Pancreas (tissue), 10 donors: ENCODE measurements around the gene RNF34. TPM values are rescaled to one million over a fixed set of nuclear protein-coding genes. Genes with fewer than 3 reads are reported as not detected.
A peak's percentile ranks its signal among the peaks of the same experiment; 100 is the strongest.

Experiments used
- ATAC-seq, 4 donors: fragments of 200-7000 bp; cut with Tn5 transposase; one replicate each; pipeline versions ENCODE4 v1.8.0 to v1.9.1; 2020; ENCODE audit warnings: mild to moderate bottlenecking in 4 of 4, moderate library complexity in 4 of 4
- DNase-seq, 6 donors: peaks; one replicate each; pipeline ENCODE4 v3.0.0-alpha.2; 2020
- FAIRE-seq: peaks from 2 replicates; lab custom pipeline; 2012; peaks lifted over from hg19 to GRCh38; lab: Jason Lieb, UNC
- H3K27ac ChIP-seq, 4 donors: fragments of 200-600 bp; sonication (generic); 1 replicate in 3 of 4; 2 replicates in 1 of 4; pipeline versions ENCODE4 v1.5.0 to v1.8.0; 2020
- H3K27me3 ChIP-seq, 4 donors: fragments of 200-600 bp; one replicate each; pipeline ENCODE4 v1.8.0; 2021
- H3K36me3 ChIP-seq, 3 donors: fragments of 200-600 bp; sonication (generic) in 1 of 3; one replicate each; pipeline versions ENCODE4 v1.5.0 to v1.8.0; 2020 to 2021
- H3K4me1 ChIP-seq, 3 donors: fragments of 200-600 bp; one replicate each; pipeline ENCODE4 v1.8.0; 2021
- H3K4me3 ChIP-seq, 4 donors: fragments of 200-600 bp; sonication (generic) in 2 of 4; one replicate each; pipeline versions ENCODE4 v1.5.0 to v1.8.0; 2020 to 2021
- H3K9me3 ChIP-seq, 4 donors: fragments of 200-600 bp; one replicate each; pipeline ENCODE4 v1.8.0; 2021
- WGBS, 2 donors: extraction: QIAGEN DNeasy Blood & Tissue Kit; methylation state at CpG; one replicate each; pipeline ENCODE4 v1.1.7; 2013; 5-methylcytosine and 5-hydroxymethylcytosine counted together
- intact Hi-C, 3 donors: fragments of 100-400 bp; cut with DNase I; formaldehyde crosslinking; loops; one replicate each; pipeline versions ENCODE4 v1.11.1 to v1.14.2; 2022
- polyA plus RNA-seq, 2 donors: library from polyadenylated mRNA; stranded (reverse); fragments of 200-250 nt; gene quantifications; one replicate each; pipeline ENCODE4 v1.2.3, GENCODE V29; 2013
- total RNA-seq, 6 donors: library from RNA; stranded (reverse); fragmentation: NEBNext Ultra II Directional in 4 of 6; extraction: Animal tissue kit (Norgen Biotek cat#: 25700) in 4 of 6; gene quantifications; one replicate each; pipeline versions ENCODE4 v1.2.1 to v1.2.4, GENCODE V29; 2021 to 2023
- TF ChIP-seq, protein P1 (sequence below), 4 donors: fragments of 200-600 bp; sonication (generic) in 3 of 4; IDR thresholded peaks; one replicate each; pipeline versions ENCODE4 v1.5.0 to v1.8.0; 2021; ENCODE audit warnings: antibody characterized with exemption in 4 of 4
- donor health status: healthy with polysubstance abuse.
- donor health status: DM: no; HTN: no; CAD: no; lungs with moderate emphysema.
- donor health status: DM: no; HTN: no; CAD: no.
- donor health status: control.
- donor health status: control.
- donor health status: Bipolar disorder and iron deficiency.
- donor health status: DM: yes; HTN: yes; CAD: no.
- donor health status: DM: no; HTN: no; CAD: no.
- donor health status: DM: no; HTN: no; CAD: no.
- donor health status: DM: yes; HTN: yes; CAD: no.

Gene RNF34, protein sequence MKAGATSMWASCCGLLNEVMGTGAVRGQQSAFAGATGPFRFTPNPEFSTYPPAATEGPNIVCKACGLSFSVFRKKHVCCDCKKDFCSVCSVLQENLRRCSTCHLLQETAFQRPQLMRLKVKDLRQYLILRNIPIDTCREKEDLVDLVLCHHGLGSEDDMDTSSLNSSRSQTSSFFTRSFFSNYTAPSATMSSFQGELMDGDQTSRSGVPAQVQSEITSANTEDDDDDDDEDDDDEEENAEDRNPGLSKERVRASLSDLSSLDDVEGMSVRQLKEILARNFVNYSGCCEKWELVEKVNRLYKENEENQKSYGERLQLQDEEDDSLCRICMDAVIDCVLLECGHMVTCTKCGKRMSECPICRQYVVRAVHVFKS
- 10 to 100 TPM; 11.6 to 22.8 (median 14.1) TPM for total RNA-seq
- 10 to 100 TPM; 13.4 to 19.1 TPM for polyA plus RNA-seq

DNA sequence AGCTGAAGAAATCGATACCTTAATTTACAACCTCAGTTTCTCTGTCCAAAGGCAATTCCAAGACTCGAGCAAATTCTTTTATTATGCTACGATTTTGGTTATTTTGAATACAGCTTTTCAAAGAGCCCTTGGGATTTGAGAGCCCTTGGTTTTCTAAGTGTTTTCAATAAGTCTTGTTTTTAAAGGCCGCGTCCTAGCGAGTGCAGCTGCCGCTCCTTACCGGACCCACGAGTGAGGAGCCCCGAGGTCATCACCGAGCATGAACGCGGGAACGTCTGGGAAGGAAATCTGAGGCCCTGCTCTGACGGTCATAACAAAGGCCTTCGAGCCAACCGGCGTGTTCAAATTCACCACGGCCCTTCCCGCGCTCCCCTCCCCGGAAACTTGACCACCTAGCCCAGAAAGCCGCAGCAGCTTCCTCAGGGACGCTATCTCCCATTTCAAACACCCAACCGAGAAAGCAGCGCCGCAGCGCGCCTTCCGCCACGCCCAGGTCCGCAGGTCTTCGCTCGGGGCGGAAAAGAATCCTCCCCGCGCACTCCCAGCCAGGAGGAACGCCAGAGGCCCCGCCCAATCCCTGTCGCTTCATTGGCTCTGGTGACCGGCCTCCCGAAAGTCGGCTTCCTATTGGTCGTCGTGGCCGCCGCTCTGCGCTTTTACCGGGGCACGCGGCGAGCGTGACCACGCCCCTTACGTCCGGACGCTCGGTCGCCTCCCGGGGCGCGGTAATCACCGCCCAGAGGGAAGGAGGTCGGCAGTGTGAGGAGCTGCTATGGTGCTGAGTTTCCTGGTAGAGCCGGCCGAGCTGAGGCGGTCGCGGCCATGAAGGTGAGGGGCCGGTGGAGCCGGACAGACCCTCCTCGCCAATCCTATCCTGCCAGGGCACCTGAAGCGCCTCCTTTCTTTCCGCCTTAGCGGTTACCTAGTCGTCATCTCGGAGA, at the start of gene RNF34:
RNF34 (plus strand) TSS at position 728 of the 941 bp plus-strand sequence; CDS start at position 823, 95 bp downstream.
- H3K4me3 ChIP-seq, result peak within 1 kb of the TSS; percentile 51 to 98 (median 94)
- no peaks in the 10 kb centered on the region for H3K36me3 ChIP-seq
- TF ChIP-seq, protein P1, sequence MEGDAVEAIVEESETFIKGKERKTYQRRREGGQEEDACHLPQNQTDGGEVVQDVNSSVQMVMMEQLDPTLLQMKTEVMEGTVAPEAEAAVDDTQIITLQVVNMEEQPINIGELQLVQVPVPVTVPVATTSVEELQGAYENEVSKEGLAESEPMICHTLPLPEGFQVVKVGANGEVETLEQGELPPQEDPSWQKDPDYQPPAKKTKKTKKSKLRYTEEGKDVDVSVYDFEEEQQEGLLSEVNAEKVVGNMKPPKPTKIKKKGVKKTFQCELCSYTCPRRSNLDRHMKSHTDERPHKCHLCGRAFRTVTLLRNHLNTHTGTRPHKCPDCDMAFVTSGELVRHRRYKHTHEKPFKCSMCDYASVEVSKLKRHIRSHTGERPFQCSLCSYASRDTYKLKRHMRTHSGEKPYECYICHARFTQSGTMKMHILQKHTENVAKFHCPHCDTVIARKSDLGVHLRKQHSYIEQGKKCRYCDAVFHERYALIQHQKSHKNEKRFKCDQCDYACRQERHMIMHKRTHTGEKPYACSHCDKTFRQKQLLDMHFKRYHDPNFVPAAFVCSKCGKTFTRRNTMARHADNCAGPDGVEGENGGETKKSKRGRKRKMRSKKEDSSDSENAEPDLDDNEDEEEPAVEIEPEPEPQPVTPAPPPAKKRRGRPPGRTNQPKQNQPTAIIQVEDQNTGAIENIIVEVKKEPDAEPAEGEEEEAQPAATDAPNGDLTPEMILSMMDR (IDR thresholded peaks at IDR 0.05), result no peak
- WGBS, 2 donors, result 0% methylated on average over 77 of the region's 77 CpGs
- ATAC-seq (peak; percentile 94 to 98 (median 96)), FAIRE-seq (peak; percentile 80), DNase-seq (peak; percentile 98 to 100 (median 99))
- no peaks in the 10 kb centered on the region for H3K9me3 ChIP-seq
- H3K4me1 ChIP-seq, result peaks cover under 1 to 15% (median 14%) of the 10 kb centered on the region in 3 donors
- intact Hi-C loops, result no loop called here
- H3K27ac ChIP-seq, result peak within 1 kb of the TSS; percentile 85 to 98 (median 95)
- H3K27me3 ChIP-seq, result no peaks in the 10 kb centered on the region

DNA sequence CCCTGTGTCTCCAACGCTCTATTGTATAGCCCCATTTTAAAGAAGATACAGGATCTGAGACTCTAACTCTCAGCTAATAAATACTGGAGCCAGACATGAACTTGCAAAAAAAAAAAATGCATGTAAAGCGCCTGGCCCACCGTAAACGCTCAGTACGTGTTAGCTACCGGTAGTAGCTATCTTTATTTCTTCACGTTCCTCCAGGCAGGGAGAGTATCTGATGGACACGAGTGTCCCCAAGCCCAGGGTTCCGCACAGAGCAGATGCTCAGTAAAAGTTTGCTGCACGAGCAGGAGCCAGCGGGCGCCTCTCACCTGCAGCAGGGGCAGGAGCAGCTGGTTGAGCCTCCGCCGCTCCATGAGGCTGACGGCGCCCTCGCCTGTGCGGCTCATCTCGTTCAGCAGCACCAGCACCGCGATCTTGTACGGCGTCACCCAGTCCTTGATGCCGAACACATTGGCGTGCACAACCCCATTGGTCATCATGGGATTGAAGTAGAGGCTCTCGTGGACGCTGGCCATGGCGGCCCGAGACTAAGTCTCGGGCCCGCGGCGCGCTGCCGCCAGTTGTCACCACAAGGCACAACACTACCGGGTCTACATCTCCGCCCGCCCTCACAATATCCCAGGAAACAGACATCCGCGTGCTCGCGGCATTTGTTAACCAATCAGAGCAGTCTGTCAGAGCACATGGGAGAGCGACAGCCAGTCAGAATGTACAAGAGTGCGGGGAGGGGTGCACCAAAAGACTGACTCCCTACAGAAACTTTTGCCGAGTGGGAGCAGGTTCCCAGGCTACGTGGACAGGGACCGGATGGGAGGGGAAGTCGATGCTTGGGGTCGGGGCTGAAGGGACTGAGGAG, 47.9 kb upstream of the RNF34 start, which contains the start of gene ANAPC5:
ANAPC5 (minus strand) TSS at position 592 of the 862 bp plus-strand sequence; CDS start at position 521, 71 bp downstream.
- Histone ChIP-seq H3K27me3 (no peaks in the 10 kb centered on the region), H3K4me1 (peaks cover 0 to 8% (median 0%) of the 10 kb centered on the region in 3 donors), H3K27ac (peak within 1 kb of the TSS; percentile 83 to 88 (median 84)), H3K4me3 (peak within 1 kb of the TSS; percentile 65 to 87 (median 78)), H3K36me3 (peaks cover 0 to 5% (median 0%) of the 10 kb centered on the region in 3 donors), H3K9me3 (no peaks in the 10 kb centered on the region)
- 0% methylated on average over 49 of the region's 49 CpGs for WGBS, 2 donors
- ATAC-seq (peak; percentile 99 to 100 (median 100)), DNase-seq (peak; percentile 88 to 97 (median 95)), FAIRE-seq (peak; percentile 88)
- TF ChIP-seq, protein P1 (IDR thresholded peaks at IDR 0.05), result no peak
- intact Hi-C loops, result no loop called here

DNA sequence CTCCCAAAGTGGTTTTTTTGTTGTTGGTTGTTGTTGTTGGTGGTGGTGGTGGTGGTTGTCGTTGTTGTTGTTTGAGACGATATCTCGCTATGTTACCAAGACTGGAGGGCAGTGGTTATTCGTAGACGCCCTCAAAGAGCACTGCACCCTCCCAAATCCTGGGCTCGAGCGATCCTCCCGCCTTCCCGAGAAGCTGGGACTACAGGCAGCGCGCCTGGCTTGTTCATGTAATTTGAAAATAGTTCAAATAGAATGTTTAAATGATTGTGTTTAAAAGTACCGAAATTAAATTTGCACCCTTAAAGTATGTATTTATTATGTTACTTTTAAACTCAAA, 47.3 kb upstream of the RNF34 start:
- H3K27ac ChIP-seq, result peak overlapping the region in 1 of 4 donors; percentile 30
- 0% methylated on average over 12 of the region's 12 CpGs for WGBS, 2 donors
- no peak for FAIRE-seq
- TF ChIP-seq, protein P1 (IDR thresholded peaks at IDR 0.05), result no peak
- no peaks in the 10 kb centered on the region for H3K9me3 ChIP-seq
- no peaks in the 10 kb centered on the region for H3K36me3 ChIP-seq
- H3K4me1 ChIP-seq, result peaks cover 0 to 8% (median 0%) of the 10 kb centered on the region in 3 donors
- DNase-seq, result peak in 1 of 6 donors; percentile 61
- peak; percentile 22 to 57 (median 42) for ATAC-seq
- peak overlapping the region in 2 of 4 donors; percentile 77 to 78 for H3K4me3 ChIP-seq
- H3K27me3 ChIP-seq, result no peaks in the 10 kb centered on the region
- intact Hi-C loops, result no loop called here

DNA sequence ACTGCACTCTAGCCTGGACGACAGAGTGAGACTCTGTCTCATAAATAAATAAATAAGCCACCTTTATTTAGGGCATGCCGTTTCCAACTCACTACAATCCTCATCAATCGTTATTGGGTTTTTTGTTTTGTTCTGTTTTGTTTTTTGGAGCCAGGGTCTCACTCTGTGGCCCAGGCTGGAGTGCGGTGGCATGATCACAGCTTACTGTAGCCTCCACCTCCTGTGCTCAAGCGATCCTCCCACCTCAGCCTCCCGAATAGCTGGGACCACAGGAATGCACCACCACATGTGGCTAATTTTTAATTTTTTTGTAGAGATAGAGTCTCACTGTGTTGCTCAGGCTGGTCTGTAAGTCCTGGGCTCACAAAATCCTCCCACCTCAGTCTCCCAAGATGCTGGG, 44.1 kb upstream of the RNF34 start:
- no peak overlapping the region for H3K27ac ChIP-seq
- peaks cover 0 to 5% (median 0%) of the 10 kb centered on the region in 3 donors for H3K4me1 ChIP-seq
- H3K9me3 ChIP-seq, result no peaks in the 10 kb centered on the region
- TF ChIP-seq, protein P1 (IDR thresholded peaks at IDR 0.05), result no peak
- WGBS, 2 donors, result 84% methylated on average over 6 of the region's 6 CpGs
- no peaks in the 10 kb centered on the region for H3K27me3 ChIP-seq
- DNase-seq (no peak), ATAC-seq (no peak), FAIRE-seq (no peak)
- intact Hi-C loops, result no loop called here
- H3K4me3 ChIP-seq, result no peak overlapping the region
- no peaks in the 10 kb centered on the region for H3K36me3 ChIP-seq
